H9 (cell line): ENCODE measurements around the gene OSTF1. TPM values are rescaled to one million over a fixed set of nuclear protein-coding genes. Genes with fewer than 3 reads are reported as not detected.

ENCODE experiments used
- DNase-seq: peaks from one replicate; pipeline ENCODE4 v3.0.0-alpha.2; 2017
- H2AFZ ChIP-seq: one replicate; pipeline ENCODE4 v1.6.1; 2013; ENCODE audit warnings: mild to moderate bottlenecking, low read length, control low read depth, moderate library complexity
- H2AK5ac ChIP-seq: 2 replicates; pipeline ENCODE4 v1.6.1; 2013; ENCODE audit warnings: low read length, control low read depth, mixed read lengths; ENCODE audit not compliant: insufficient read length
- H2BK120ac ChIP-seq: one replicate; pipeline ENCODE4 v1.6.1; 2013; ENCODE audit warnings: low read depth, mild to moderate bottlenecking, low read length, control low read depth, inconsistent platforms; ENCODE audit not compliant: poor library complexity, severe bottlenecking
- H2BK12ac ChIP-seq: 2 replicates; pipeline ENCODE4 v1.6.1; 2013; ENCODE audit warnings: low read length, control low read depth, mixed read lengths, low read depth; ENCODE audit not compliant: insufficient read length
- H2BK15ac ChIP-seq: 2 replicates; pipeline ENCODE4 v1.6.1; 2013; ENCODE audit warnings: low read depth, low read length, control low read depth
- H2BK20ac ChIP-seq: one replicate; pipeline ENCODE4 v1.6.1; 2013; ENCODE audit warnings: low read depth, mild to moderate bottlenecking, low read length, control low read depth, inconsistent platforms; ENCODE audit not compliant: poor library complexity, severe bottlenecking
- H2BK5ac ChIP-seq: 2 replicates; pipeline ENCODE4 v1.6.1; 2013; ENCODE audit warnings: low read length, control low read depth, mixed read lengths; ENCODE audit not compliant: insufficient read length
- H3K14ac ChIP-seq: 2 replicates; pipeline ENCODE4 v1.6.1; 2013; ENCODE audit warnings: low read length, control low read depth; ENCODE audit not compliant: insufficient read depth
- H3K18ac ChIP-seq: 2 replicates; pipeline ENCODE4 v1.6.1; 2013; ENCODE audit warnings: low read depth, mild to moderate bottlenecking, mixed read lengths, low read length, control low read depth; ENCODE audit not compliant: insufficient read length
- H3K23ac ChIP-seq: 2 replicates; pipeline ENCODE4 v1.6.1; 2013; ENCODE audit warnings: low read length, control low read depth, mixed read lengths, low read depth; ENCODE audit not compliant: insufficient read length
- H3K23me2 ChIP-seq: 2 replicates; pipeline ENCODE4 v1.6.1; 2013; ENCODE audit warnings: low read depth, mild to moderate bottlenecking, mixed read lengths, low read length, control low read depth; ENCODE audit not compliant: insufficient read length, poor library complexity, severe bottlenecking
- H3K27ac ChIP-seq: 2 replicates; pipeline ENCODE4 v1.5.1; 2013; ENCODE audit warnings: low read length, control low read depth, mixed read lengths, low read depth; ENCODE audit not compliant: insufficient read length
- H3K27me3 ChIP-seq: 2 replicates; pipeline ENCODE4 v1.6.1; 2013; ENCODE audit warnings: low read length, control low read depth, inconsistent platforms; ENCODE audit not compliant: insufficient read depth
- H3K4ac ChIP-seq: 2 replicates; pipeline ENCODE4 v1.6.1; 2013; ENCODE audit warnings: low read depth, mild to moderate bottlenecking, control low read depth, inconsistent platforms, low read length, moderate library complexity
- H3K4me1 ChIP-seq: 2 replicates; pipeline ENCODE4 v1.6.1; 2013; ENCODE audit warnings: low read length, control low read depth, inconsistent platforms; ENCODE audit not compliant: insufficient read depth
- H3K4me2 ChIP-seq: 2 replicates; pipeline ENCODE4 v1.6.1; 2013; ENCODE audit warnings: low read length, control low read depth, mixed read lengths; ENCODE audit not compliant: insufficient read length, insufficient read depth
- H3K56ac ChIP-seq: 2 replicates; pipeline ENCODE4 v1.6.1; 2013; ENCODE audit warnings: low read depth, mild to moderate bottlenecking, mixed read lengths, low read length, control low read depth; ENCODE audit not compliant: insufficient read length
- H3K79me1 ChIP-seq: 2 replicates; pipeline ENCODE4 v1.6.1; 2013; ENCODE audit warnings: low read depth, mild to moderate bottlenecking, moderate library complexity, low read length, control low read depth, inconsistent platforms; ENCODE audit not compliant: insufficient read depth, poor library complexity, severe bottlenecking
- H3K79me2 ChIP-seq: 2 replicates; pipeline ENCODE4 v1.6.1; 2013; ENCODE audit warnings: low read length, control low read depth, inconsistent platforms; ENCODE audit not compliant: insufficient read depth
- H3K9ac ChIP-seq: 2 replicates; pipeline ENCODE4 v1.6.1; 2013; ENCODE audit warnings: low read length, control low read depth, mixed read lengths; ENCODE audit not compliant: insufficient read length; ENCODE audit errors: extremely low read depth
- H3K9me3 ChIP-seq: one replicate; pipeline ENCODE4 v1.6.1; 2013; ENCODE audit warnings: low read depth, low read length, inconsistent platforms; ENCODE audit not compliant: control insufficient read depth
- H3T11ph ChIP-seq: one replicate; pipeline ENCODE4 v1.6.1; 2013; ENCODE audit warnings: mild to moderate bottlenecking, low read length, control low read depth, inconsistent platforms
- H4K20me1 ChIP-seq: one replicate; pipeline ENCODE4 v1.6.1; 2013; ENCODE audit not compliant: control insufficient read depth, insufficient read length, insufficient read depth
- H4K5ac ChIP-seq: 2 replicates; pipeline ENCODE4 v1.6.1; 2013; ENCODE audit warnings: low read depth, mild to moderate bottlenecking, mixed read lengths, low read length, control low read depth; ENCODE audit not compliant: insufficient read length
- H4K8ac ChIP-seq: replicated peaks from 2 replicates; pipeline ENCODE4 v1.6.1; 2013; ENCODE audit warnings: low read length, control low read depth, mixed read lengths, low read depth; ENCODE audit not compliant: insufficient read length
- H4K91ac ChIP-seq: 2 replicates; pipeline ENCODE4 v1.6.1; 2013; ENCODE audit warnings: low read depth, mild to moderate bottlenecking, moderate library complexity, mixed read lengths, low read length, control low read depth; ENCODE audit not compliant: insufficient read length
- H3K27ac Mint-ChIP-seq, 3 experiments: 2 replicates in 2 of 3; 3 replicates in 1 of 3; pipeline ENCODE4 v1.8.0; 2020 to 2021; ENCODE audit warnings: mixed read lengths in 3 of 3, mild to moderate bottlenecking in 1 of 3, moderate library complexity in 1 of 3
- H3K27me3 Mint-ChIP-seq: 2 replicates; pipeline ENCODE4 v1.8.0; 2021; ENCODE audit warnings: low read depth, mild to moderate bottlenecking, moderate library complexity, mixed read lengths
- H3K36me3 Mint-ChIP-seq, 3 experiments: 2 replicates in 2 of 3; 3 replicates in 1 of 3; pipeline ENCODE4 v1.8.0; 2020 to 2021; ENCODE audit warnings: low read depth in 3 of 3, mixed read lengths in 3 of 3; ENCODE audit not compliant: insufficient read depth in 1 of 3
- H3K4me1 Mint-ChIP-seq, 2 experiments: 2 replicates each; pipeline ENCODE4 v1.8.0; 2020; ENCODE audit warnings: mixed read lengths in 2 of 2
- H3K4me3 Mint-ChIP-seq, 2 experiments: 2 replicates in 1 of 2; 3 replicates in 1 of 2; pipeline ENCODE4 v1.8.0; 2020 to 2021; ENCODE audit warnings: mild to moderate bottlenecking in 2 of 2, mixed read lengths in 2 of 2, moderate library complexity in 1 of 2
- H3K9me3 Mint-ChIP-seq, 2 experiments: 2 replicates in 1 of 2; 3 replicates in 1 of 2; pipeline ENCODE4 v1.8.0; 2020; ENCODE audit warnings: mild to moderate bottlenecking in 2 of 2, mixed read lengths in 2 of 2, moderate library complexity in 1 of 2
- CTCF ChIP-seq: fragments of 200-600 bp; sonication (generic); conservative IDR thresholded peaks from 3 replicates; pipeline ENCODE4 v1.8.0; 2021; ENCODE audit warnings: antibody characterized with exemption, mild to moderate bottlenecking
- WGBS: extraction: QIAGEN DNeasy Blood & Tissue Kit; methylation state at CpG from one replicate; pipeline ENCODE4 v1.1.7; 2013; ENCODE audit warnings: missing lambda C conversion rate, low lambda C conversion rate, mixed read lengths; ENCODE audit not compliant: insufficient read length; ENCODE audit errors: extremely low coverage; 5-methylcytosine and 5-hydroxymethylcytosine counted together
- total RNA-seq: library from RNA; stranded (reverse); gene quantifications from 2 replicates; pipeline ENCODE4 v1.2.1, GENCODE V29; 2021

OSTF1 gene
- total RNA-seq, 1 experiment from 2014 or later, result 16.1 TPM

- H3K23ac ChIP-seq, result no peak overlapping the region
- H2AK5ac ChIP-seq, result no peak overlapping the region
- H3K79me1 ChIP-seq, result no peaks in the 10 kb centered on the region
- DNase-seq, result no peak
- TF ChIP-seq CTCF, result no peak
- Mint-ChIP-seq H3K36me3 (no peaks in the 10 kb centered on the region), H3K4me3 (no peak overlapping the region), H3K9me3 (no peaks in the 10 kb centered on the region), H3K4me1 (0 out of 4 replicates have a peak, but pooled peaks cover 0 to 3% of the 10 kb centered on the region in 2 experiments), H3K27me3 (no peaks in the 10 kb centered on the region), H3K27ac (no peak overlapping the region)
- H4K8ac ChIP-seq, result no peak overlapping the region
- no peak overlapping the region for H2BK20ac ChIP-seq
- H3K9ac ChIP-seq, result no peak overlapping the region
- H3K4me2 ChIP-seq, result no peak overlapping the region
- no peak overlapping the region for H4K5ac ChIP-seq
- H3K14ac ChIP-seq, result no peak overlapping the region
- no peak overlapping the region for H2AFZ ChIP-seq
- no peak overlapping the region for H2BK5ac ChIP-seq
- H3K79me2 ChIP-seq, result no peaks in the 10 kb centered on the region
- no peak overlapping the region for H4K91ac ChIP-seq
- no peak overlapping the region for H3T11ph ChIP-seq
- H2BK120ac ChIP-seq, result no peak overlapping the region
- no peak overlapping the region for H3K18ac ChIP-seq
- no peak overlapping the region for H2BK15ac ChIP-seq
- WGBS, result no CpG with 5 or more reads among the region's 7 CpGs
- H3K56ac ChIP-seq, result no peak overlapping the region
- no peak overlapping the region for H3K4ac ChIP-seq
- H4K20me1 ChIP-seq, result no peaks in the 10 kb centered on the region
- H3K23me2 ChIP-seq, result no peaks in the 10 kb centered on the region
- H3K4me1 ChIP-seq, result no peaks in the 10 kb centered on the region
- H2BK12ac ChIP-seq, result no peak overlapping the region
- H3K27me3 ChIP-seq, result no peaks in the 10 kb centered on the region
- no peaks in the 10 kb centered on the region for H3K9me3 ChIP-seq
- H3K27ac ChIP-seq, result no peak overlapping the region
These were observed 21.0 kb downstream of the OSTF1 start for GRCh38 chr9:75109210-75109839.
